HEK293 (cell line): Measurements from ENCODE around the gene CTDSPL2.
A peak's percentile ranks its signal among the peaks of the same experiment; 100 is the strongest.

Experiments
- CTCF ChIA-PET: fragments of 350-600 bp; formaldehyde crosslinking; extraction: SDS; loops from one replicate; lab custom pipeline; 2021; ENCODE audit warnings: antibody characterized with exemption; lab: Yijun Ruan, JAX
- POLR2A ChIA-PET: fragments of 300-600 bp; formaldehyde crosslinking; extraction: SDS; loops from one replicate; lab custom pipeline; 2020; ENCODE audit warnings: antibody characterized with exemption, inconsistent platforms; lab: Yijun Ruan, JAX
- H3K27ac ChIP-seq: fragments of 200-500 bp; sonication (Bioruptor generic); 2 replicates; pipeline ENCODE4 v1.5.1; 2014; ENCODE audit warnings: low read depth, low read length, control low read depth, inconsistent platforms; ENCODE audit errors: extremely low read depth
- H3K36me3 ChIP-seq, 2 experiments: fragments of 200-500 bp in 1 of 2; sonication (Bioruptor generic) in 1 of 2; 1 replicate in 1 of 2; 2 replicates in 1 of 2; pipeline ENCODE4 v1.5.1; 2014 to 2017; ENCODE audit warnings: inconsistent platforms in 2 of 2, low read length in 2 of 2; ENCODE audit not compliant: control insufficient read depth in 2 of 2, insufficient read depth in 1 of 2
- H3K4me1 ChIP-seq: fragments of 200-500 bp; sonication (Bioruptor generic); 2 replicates; pipeline ENCODE4 v1.5.1; 2014; ENCODE audit warnings: mild to moderate bottlenecking, low read length, inconsistent platforms; ENCODE audit not compliant: control insufficient read depth, insufficient read depth
- H3K4me3 ChIP-seq: 2 replicates; pipeline ENCODE4 v1.5.1; 2011; ENCODE audit warnings: low read depth, mild to moderate bottlenecking, control low read depth, low read length, moderate library complexity
- H3K9me3 ChIP-seq: fragments of 200-500 bp; sonication (Bioruptor generic); 2 replicates; pipeline ENCODE4 v1.5.1; 2014; ENCODE audit warnings: low read depth, low read length, inconsistent platforms; ENCODE audit not compliant: control insufficient read depth, insufficient read depth
- INSM2 ChIP-seq: fragments of 450-650 bp; formaldehyde crosslinking; IDR thresholded peaks from 2 replicates; pipeline ENCODE4 v1.5.1; 2016; ENCODE audit warnings: missing biosample characterization, missing genetic modification characterization
- PRDM10 ChIP-seq: fragments of 450-650 bp; formaldehyde crosslinking; IDR thresholded peaks from 2 replicates; pipeline ENCODE4 v1.5.1; 2016; ENCODE audit warnings: missing biosample characterization, missing genetic modification characterization
- REPIN1 ChIP-seq: fragments of 450-650 bp; formaldehyde crosslinking; IDR thresholded peaks from 2 replicates; pipeline ENCODE4 v1.5.1; 2017; ENCODE audit warnings: missing biosample characterization, missing genetic modification characterization, low read depth
- ZFP69B ChIP-seq: fragments of 450-650 bp; formaldehyde crosslinking; IDR thresholded peaks from 2 replicates; pipeline ENCODE4 v1.5.1; 2016; ENCODE audit warnings: missing biosample characterization, missing genetic modification characterization
- ZNF221 ChIP-seq: fragments of 450-650 bp; formaldehyde crosslinking; IDR thresholded peaks from 2 replicates; pipeline ENCODE4 v1.5.1; 2017; ENCODE audit warnings: missing biosample characterization, missing genetic modification characterization, borderline replicate concordance
- ZNF23 ChIP-seq: fragments of 450-650 bp; formaldehyde crosslinking; IDR thresholded peaks from 2 replicates; pipeline ENCODE4 v1.5.1; 2016; ENCODE audit warnings: missing biosample characterization, missing genetic modification characterization, borderline replicate concordance
- ZNF549 ChIP-seq: fragments of 450-650 bp; IDR thresholded peaks from 2 replicates; pipeline ENCODE4 v1.5.1; 2018; ENCODE audit warnings: missing biosample characterization, missing genetic modification characterization, mild to moderate bottlenecking, inconsistent platforms, moderate library complexity
- ZNF555 ChIP-seq: fragments of 450-650 bp; formaldehyde crosslinking; conservative IDR thresholded peaks from 2 replicates; pipeline ENCODE4 v1.5.1; 2017; ENCODE audit warnings: missing biosample characterization, mild to moderate bottlenecking, missing genetic modification characterization, inconsistent platforms
- ZNF654 ChIP-seq: fragments of 450-650 bp; formaldehyde crosslinking; IDR thresholded peaks from 2 replicates; pipeline ENCODE4 v1.5.1; 2016; ENCODE audit warnings: low read depth, missing biosample characterization, missing genetic modification characterization
- ZNF677 ChIP-seq: fragments of 450-650 bp; IDR thresholded peaks from 2 replicates; pipeline ENCODE4 v1.5.0; 2018; ENCODE audit warnings: missing biosample characterization, mild to moderate bottlenecking, missing genetic modification characterization, moderate library complexity
- ZNF704 ChIP-seq: fragments of 450-650 bp; formaldehyde crosslinking; IDR thresholded peaks from 2 replicates; pipeline ENCODE4 v1.5.1; 2016; ENCODE audit warnings: missing biosample characterization, missing genetic modification characterization
- TF ChIP-seq, protein P1 (sequence below): fragments of 450-650 bp; formaldehyde crosslinking; IDR thresholded peaks from 2 replicates; pipeline ENCODE4 v1.5.1; 2016; ENCODE audit warnings: missing biosample characterization, missing genetic modification characterization
- TF ChIP-seq, protein P2 (sequence below): fragments of 450-650 bp; IDR thresholded peaks from 2 replicates; pipeline ENCODE4 v1.5.1; 2018; ENCODE audit warnings: missing biosample characterization, missing genetic modification characterization

The CTDSPL2 gene

GRCh38 chr15:44550256-44550655 is 122.8 kb downstream of the CTDSPL2 start:
- Histone ChIP-seq H3K27ac (no peak overlapping the region), H3K36me3 (peaks cover 24 to 42% of the 10 kb centered on the region in 2 experiments; a peak in 2 of 3 replicates), H3K9me3 (no peaks in the 10 kb centered on the region), H3K4me3 (no peak overlapping the region), H3K4me1 (0 out of 2 replicates have a peak, but pooled peaks cover under 1% of the 10 kb centered on the region)
- POLR2A ChIA-PET: no interaction called here
- TF ChIP-seq ZNF549 (tag by site-specific recombination) (no peak), REPIN1 (tag by site-specific recombination) (no peak), PRDM10 (tag by site-specific recombination) (no peak), ZNF221 (tag by site-specific recombination) (no peak), ZNF555 (tag by site-specific recombination) (no peak), ZNF654 (tag by site-specific recombination) (no peak), ZNF677 (no peak), ZNF704 (tag by site-specific recombination) (no peak), INSM2 (tag by site-specific recombination) (no peak), ZFP69B (tag by site-specific recombination) (no peak)
- TF ChIP-seq, protein P1, sequence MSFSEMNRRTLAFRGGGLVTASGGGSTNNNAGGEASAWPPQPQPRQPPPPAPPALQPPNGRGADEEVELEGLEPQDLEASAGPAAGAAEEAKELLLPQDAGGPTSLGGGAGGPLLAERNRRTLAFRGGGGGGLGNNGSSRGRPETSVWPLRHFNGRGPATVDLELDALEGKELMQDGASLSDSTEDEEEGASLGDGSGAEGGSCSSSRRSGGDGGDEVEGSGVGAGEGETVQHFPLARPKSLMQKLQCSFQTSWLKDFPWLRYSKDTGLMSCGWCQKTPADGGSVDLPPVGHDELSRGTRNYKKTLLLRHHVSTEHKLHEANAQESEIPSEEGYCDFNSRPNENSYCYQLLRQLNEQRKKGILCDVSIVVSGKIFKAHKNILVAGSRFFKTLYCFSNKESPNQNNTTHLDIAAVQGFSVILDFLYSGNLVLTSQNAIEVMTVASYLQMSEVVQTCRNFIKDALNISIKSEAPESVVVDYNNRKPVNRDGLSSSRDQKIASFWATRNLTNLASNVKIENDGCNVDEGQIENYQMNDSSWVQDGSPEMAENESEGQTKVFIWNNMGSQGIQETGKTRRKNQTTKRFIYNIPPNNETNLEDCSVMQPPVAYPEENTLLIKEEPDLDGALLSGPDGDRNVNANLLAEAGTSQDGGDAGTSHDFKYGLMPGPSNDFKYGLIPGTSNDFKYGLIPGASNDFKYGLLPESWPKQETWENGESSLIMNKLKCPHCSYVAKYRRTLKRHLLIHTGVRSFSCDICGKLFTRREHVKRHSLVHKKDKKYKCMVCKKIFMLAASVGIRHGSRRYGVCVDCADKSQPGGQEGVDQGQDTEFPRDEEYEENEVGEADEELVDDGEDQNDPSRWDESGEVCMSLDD (tag by site-specific recombination): no peak
- CTCF ChIA-PET: interaction anchor here (0.6 to 1.2 kb wide), 5 partner anchors 8 to 203 kb away, joined by 3 to 6 read pairs (median 4); no protein-coding TSS in a partner anchor

GRCh38 chr15:44550734-44551133 is 123.3 kb downstream of the CTDSPL2 start:
- no peak for TF ChIP-seq ZNF23 (tag by site-specific recombination)
- TF ChIP-seq, protein P2, sequence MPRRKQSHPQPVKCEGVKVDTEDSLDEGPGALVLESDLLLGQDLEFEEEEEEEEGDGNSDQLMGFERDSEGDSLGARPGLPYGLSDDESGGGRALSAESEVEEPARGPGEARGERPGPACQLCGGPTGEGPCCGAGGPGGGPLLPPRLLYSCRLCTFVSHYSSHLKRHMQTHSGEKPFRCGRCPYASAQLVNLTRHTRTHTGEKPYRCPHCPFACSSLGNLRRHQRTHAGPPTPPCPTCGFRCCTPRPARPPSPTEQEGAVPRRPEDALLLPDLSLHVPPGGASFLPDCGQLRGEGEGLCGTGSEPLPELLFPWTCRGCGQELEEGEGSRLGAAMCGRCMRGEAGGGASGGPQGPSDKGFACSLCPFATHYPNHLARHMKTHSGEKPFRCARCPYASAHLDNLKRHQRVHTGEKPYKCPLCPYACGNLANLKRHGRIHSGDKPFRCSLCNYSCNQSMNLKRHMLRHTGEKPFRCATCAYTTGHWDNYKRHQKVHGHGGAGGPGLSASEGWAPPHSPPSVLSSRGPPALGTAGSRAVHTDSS: 0 out of 2 replicates have a peak, but pooled peaks have one; percentile 12
- TF ChIP-seq, all 188 proteins: peak for 1
- ChIA-PET POLR2A (no interaction called here), CTCF (interaction anchor here (0.7 to 1.2 kb wide), 3 partner anchors 8 to 203 kb away, joined by 3 to 6 read pairs (median 4); no protein-coding TSS in a partner anchor)
- Histone ChIP-seq H3K4me1 (no peaks in the 10 kb centered on the region), H3K36me3 (peaks cover 26 to 47% of the 10 kb centered on the region in 2 experiments; a peak in 2 of 3 replicates), H3K27ac (no peak overlapping the region), H3K4me3 (no peak overlapping the region), H3K9me3 (no peaks in the 10 kb centered on the region)
